Adrenal gland (tissue), 12 donors: ENCODE results near the gene TMEM81. TPM values are rescaled to one million over a fixed set of nuclear protein-coding genes. Genes with fewer than 3 reads are reported as not detected.

ENCODE experiments used
- DNase-seq, 7 donors: peaks; one replicate each; pipeline ENCODE4 v3.0.0-alpha.2; 2019 to 2020
- H3K27ac ChIP-seq, 5 donors: fragments of 200-600 bp; sonication (generic) in 4 of 5; 1 replicate in 3 of 5; 2 replicates in 2 of 5; pipeline versions ENCODE4 v1.5.1 to v1.8.0; 2016 to 2020; ENCODE audit warnings: mild to moderate bottlenecking in 1 of 5
- H3K27me3 ChIP-seq: fragments of 200-600 bp; 2 replicates; pipeline ENCODE4 v1.8.0; 2021
- H3K36me3 ChIP-seq, 2 donors: fragments of 200-600 bp; replicated peaks in 1 of 2; 1 replicate in 1 of 2; 2 replicates in 1 of 2; pipeline versions ENCODE4 v1.5.1 to v1.8.0; 2018 to 2022
- H3K4me1 ChIP-seq, 2 donors: fragments of 200-600 bp; replicated peaks in 1 of 2; 1 replicate in 1 of 2; 2 replicates in 1 of 2; pipeline versions ENCODE4 v1.5.1 to v1.8.0; 2018 to 2021
- H3K4me3 ChIP-seq, 4 donors: fragments of 200-600 bp; sonication (generic) in 3 of 4; one replicate each; pipeline ENCODE4 v1.5.1; 2016 to 2018
- H3K9me3 ChIP-seq, 3 donors: fragments of 200-600 bp; sonication (generic) in 1 of 3; replicated peaks in 1 of 3; 1 replicate in 2 of 3; 2 replicates in 1 of 3; pipeline versions ENCODE4 v1.5.1 to v1.8.0; 2016 to 2021
- POLR2A ChIP-seq, 2 donors: fragments of 450-650 bp; IDR thresholded peaks; one replicate each; pipeline ENCODE4 v1.6.1; 2017; ENCODE audit warnings: antibody characterized with exemption in 2 of 2, mild to moderate bottlenecking in 2 of 2, moderate library complexity in 1 of 2
- WGBS, 4 donors: extraction: QIAGEN DNeasy Blood & Tissue Kit in 2 of 4; methylation state at CpG; one replicate each; pipeline versions ENCODE4 v1.1.5 to v1.1.7; 2013 to 2017; 5-methylcytosine and 5-hydroxymethylcytosine counted together
- intact Hi-C, 2 donors: fragments of 100-400 bp; cut with DNase I; formaldehyde crosslinking; loops; one replicate each; pipeline versions ENCODE4 v1.14.1 to v1.15.0; 2022 to 2023
- polyA plus RNA-seq, 3 donors: library from polyadenylated mRNA; stranded (reverse); fragments of 200-250 nt in 2 of 3; fragments of 350-450 nt in 1 of 3; fragmentation: Illumina TruSeq in 1 of 3; extraction: RNeasy Lipid Tissue Mini Kit (QIAGEN cat#74804) in 1 of 3; gene quantifications; one replicate each; pipeline ENCODE4 v1.2.3, GENCODE V29; 2013 to 2014
- total RNA-seq, 9 donors: library from RNA; depleted of rRNA in 4 of 9; stranded (reverse); fragments of >200 nt in 4 of 9; fragments of 120-200 nt in 1 of 9; fragmentation: NEBNext Ultra II Directional in 1 of 9; extraction: Animal tissue kit (Norgen Biotek cat#: 25700) in 1 of 9; gene quantifications; one replicate each; pipeline versions ENCODE4 v1.1.0 to v1.2.4, GENCODE V29; 2013 to 2023
- TF ChIP-seq, protein P1 (sequence below), 6 experiments: fragments of 450-650 bp in 4 of 6; fragments of 200-600 bp in 2 of 6; sonication (generic) in 1 of 6; IDR thresholded peaks; 1 replicate in 5 of 6; 2 replicates in 1 of 6; pipeline versions ENCODE4 v1.5.1 to v1.8.0; 2016 to 2021; ENCODE audit warnings: antibody characterized with exemption in 6 of 6, mild to moderate bottlenecking in 2 of 6, moderate library complexity in 1 of 6
- donor health status: healthy with polysubstance abuse.
- donor health status: Bipolar disorder and iron deficiency.
- donor health status: DM: yes; HTN: yes; CAD: no.
- donor health status: DM: no; HTN: no; CAD: no.
- donor health status: DM: no; HTN: no; CAD: no.
- donor health status: DM: yes; HTN: yes; CAD: no.

The TMEM81 gene
- total and polyA plus RNA-seq, 12 donors = 1.9 to 5.0 (median 3.5) TPM

DNA sequence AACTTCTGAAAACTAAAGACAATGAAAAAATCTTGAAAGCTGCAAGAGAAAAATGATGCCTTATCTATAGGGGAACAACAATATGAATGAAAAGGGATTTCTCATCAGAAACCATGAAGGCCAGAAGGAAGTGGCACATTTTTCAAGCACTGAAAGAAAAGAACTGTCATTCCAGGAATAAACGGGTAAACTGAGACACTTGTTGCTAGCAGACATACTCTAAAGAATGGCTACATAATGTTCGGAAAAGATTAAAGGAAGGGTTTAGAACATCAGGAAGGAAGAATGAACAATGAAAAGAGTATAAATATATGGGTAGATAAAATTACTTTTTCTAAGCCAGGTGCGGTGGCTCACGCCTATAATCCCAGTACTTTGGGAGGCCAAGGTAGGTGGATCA, 23.1 kb upstream of the TMEM81 start:
- H3K4me1 ChIP-seq = peaks cover 0 to 5% of the 10 kb centered on the region in 2 donors
- peaks cover 0 to 44% of the 10 kb centered on the region in 2 donors for H3K36me3 ChIP-seq
- intact Hi-C loops = no loop called here
- WGBS, 4 donors = 93 to 97% (median 96%) methylated on average over 4 of the region's 4 CpGs
- no peak overlapping the region for H3K4me3 ChIP-seq
- no peak for DNase-seq
- no peaks in the 10 kb centered on the region for H3K9me3 ChIP-seq
- H3K27ac ChIP-seq = no peak overlapping the region
- TF ChIP-seq, protein P1, sequence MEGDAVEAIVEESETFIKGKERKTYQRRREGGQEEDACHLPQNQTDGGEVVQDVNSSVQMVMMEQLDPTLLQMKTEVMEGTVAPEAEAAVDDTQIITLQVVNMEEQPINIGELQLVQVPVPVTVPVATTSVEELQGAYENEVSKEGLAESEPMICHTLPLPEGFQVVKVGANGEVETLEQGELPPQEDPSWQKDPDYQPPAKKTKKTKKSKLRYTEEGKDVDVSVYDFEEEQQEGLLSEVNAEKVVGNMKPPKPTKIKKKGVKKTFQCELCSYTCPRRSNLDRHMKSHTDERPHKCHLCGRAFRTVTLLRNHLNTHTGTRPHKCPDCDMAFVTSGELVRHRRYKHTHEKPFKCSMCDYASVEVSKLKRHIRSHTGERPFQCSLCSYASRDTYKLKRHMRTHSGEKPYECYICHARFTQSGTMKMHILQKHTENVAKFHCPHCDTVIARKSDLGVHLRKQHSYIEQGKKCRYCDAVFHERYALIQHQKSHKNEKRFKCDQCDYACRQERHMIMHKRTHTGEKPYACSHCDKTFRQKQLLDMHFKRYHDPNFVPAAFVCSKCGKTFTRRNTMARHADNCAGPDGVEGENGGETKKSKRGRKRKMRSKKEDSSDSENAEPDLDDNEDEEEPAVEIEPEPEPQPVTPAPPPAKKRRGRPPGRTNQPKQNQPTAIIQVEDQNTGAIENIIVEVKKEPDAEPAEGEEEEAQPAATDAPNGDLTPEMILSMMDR (IDR thresholded peaks at IDR 0.05) = no peak
- no peak for TF ChIP-seq POLR2A (IDR thresholded peaks at IDR 0.05)
- no peaks in the 10 kb centered on the region for H3K27me3 ChIP-seq

DNA sequence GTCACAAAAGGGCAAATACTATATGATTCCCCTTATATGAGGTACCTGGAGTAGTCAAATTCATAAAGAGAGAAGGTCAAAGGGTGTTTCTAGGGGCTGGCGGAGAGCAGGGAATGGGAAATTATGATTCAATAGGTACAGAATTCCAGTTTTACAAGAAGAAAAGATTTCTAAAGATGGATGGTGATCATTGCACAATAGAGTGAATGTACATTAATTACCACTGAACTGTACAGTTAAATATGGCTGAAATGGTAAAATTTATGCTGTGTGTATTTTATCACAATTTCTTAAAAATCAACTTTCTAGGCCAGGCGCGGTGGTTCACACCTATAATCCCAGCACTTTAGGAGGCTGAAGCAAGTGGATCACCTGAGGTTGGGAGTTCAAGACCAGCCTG, 18.1 kb upstream of the TMEM81 start:
- peak overlapping the region in 1 of 5 donors; percentile 6 for H3K27ac ChIP-seq
- TF ChIP-seq, protein P1 (IDR thresholded peaks at IDR 0.05) = no peak
- no peak for TF ChIP-seq POLR2A (IDR thresholded peaks at IDR 0.05)
- 91 to 99% (median 99%) methylated on average over 3 of the region's 3 CpGs for WGBS, 4 donors
- no peaks in the 10 kb centered on the region for H3K27me3 ChIP-seq
- no peak overlapping the region for H3K4me3 ChIP-seq
- H3K9me3 ChIP-seq = no peaks in the 10 kb centered on the region
- no peak for DNase-seq
- peaks cover 0 to 5% of the 10 kb centered on the region in 2 donors for H3K4me1 ChIP-seq
- intact Hi-C loops = no loop called here
- peaks cover 0 to 82% of the 10 kb centered on the region in 2 donors for H3K36me3 ChIP-seq

DNA sequence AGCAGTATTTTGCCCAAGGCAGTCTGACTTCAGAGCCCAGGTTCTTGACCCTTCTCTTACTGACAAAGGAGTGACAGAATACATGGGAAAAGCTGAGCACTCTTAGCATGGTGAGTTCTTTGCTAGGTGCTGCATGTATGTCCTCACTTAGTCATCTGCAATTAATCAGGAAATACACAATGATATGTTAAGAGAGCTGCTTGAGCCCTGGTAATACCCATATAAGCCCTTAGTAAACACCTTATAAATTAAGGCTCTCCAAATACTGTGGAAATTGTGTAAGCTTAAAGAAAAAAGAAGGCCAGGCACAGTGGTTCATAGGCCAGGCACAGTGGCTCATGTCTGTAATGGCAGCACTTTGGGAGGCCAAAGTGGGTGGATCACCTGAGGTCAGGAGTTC, 14.0 kb upstream of the TMEM81 start:
- no peak for DNase-seq
- Histone ChIP-seq H3K36me3 (peaks cover 0 to 91% of the 10 kb centered on the region in 2 donors), H3K9me3 (no peaks in the 10 kb centered on the region), H3K4me1 (peaks cover 0 to 1% of the 10 kb centered on the region in 2 donors), H3K4me3 (no peak overlapping the region), H3K27me3 (no peaks in the 10 kb centered on the region), H3K27ac (no peak overlapping the region)
- intact Hi-C loops = no loop called here
- TF ChIP-seq POLR2A (IDR thresholded peaks at IDR 0.05) = no peak

DNA sequence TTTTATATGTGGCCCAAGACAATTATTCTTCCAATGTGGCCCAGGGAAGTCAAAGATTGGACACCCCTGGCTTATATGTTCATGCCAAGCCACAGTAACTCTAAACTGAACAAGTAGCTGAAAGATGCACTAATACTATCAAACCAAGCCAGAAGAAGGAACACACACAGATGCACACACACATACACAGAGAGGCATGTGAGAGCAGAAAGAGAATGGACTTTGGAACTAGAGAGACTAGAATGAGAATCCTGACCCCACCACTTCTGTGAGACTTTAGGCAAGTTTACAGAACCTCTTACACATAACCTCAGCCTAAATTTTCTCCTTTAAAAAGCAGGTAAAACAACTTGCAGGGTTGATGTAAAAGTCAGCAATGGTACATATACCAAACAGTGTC, 11.2 kb upstream of the TMEM81 start:
- Histone ChIP-seq H3K27ac (no peak overlapping the region), H3K36me3 (peaks cover 0 to 83% of the 10 kb centered on the region in 2 donors), H3K27me3 (no peaks in the 10 kb centered on the region), H3K4me1 (no peaks in the 10 kb centered on the region), H3K9me3 (no peaks in the 10 kb centered on the region), H3K4me3 (no peak overlapping the region)
- TF ChIP-seq POLR2A (IDR thresholded peaks at IDR 0.05) = no peak
- no peak for DNase-seq
- intact Hi-C loops = no loop called here

DNA sequence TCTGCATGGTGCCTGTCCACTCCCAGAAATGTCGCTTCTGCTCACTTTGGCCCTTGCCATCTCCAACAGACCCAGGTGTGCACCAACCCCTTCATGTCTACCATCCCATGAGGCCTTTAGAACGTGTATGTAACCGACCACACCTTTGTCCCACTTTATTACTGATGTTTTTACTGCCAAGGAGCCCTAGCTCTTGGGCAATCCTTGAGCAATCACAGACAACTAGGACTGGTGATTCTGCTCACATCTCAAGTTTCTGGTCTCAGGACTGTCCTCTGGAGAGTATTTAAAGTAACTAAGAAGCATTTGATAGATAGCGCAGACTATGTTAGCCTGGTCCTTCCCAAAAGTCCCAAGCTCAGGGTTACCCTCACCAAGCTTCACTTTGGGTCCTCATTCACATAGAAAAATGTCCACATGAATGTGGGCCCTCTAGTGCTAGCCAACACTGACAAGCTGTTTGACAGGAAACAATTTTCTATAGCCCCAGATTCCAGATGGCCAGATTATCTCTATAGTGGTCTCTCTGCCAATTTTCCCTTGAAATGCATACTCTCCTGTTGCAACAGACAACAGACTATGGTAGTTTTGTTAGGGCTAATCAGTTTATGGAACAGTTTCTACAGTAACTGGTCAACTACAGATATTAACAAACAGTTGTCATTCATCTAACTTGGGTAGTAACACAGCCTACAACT, 6.9 kb upstream of the TMEM81 start:
- no peak overlapping the region for H3K27ac ChIP-seq
- H3K36me3 ChIP-seq = peaks cover 0 to 71% of the 10 kb centered on the region in 2 donors
- TF ChIP-seq, protein P1 (IDR thresholded peaks at IDR 0.05) = no peak
- TF ChIP-seq POLR2A (IDR thresholded peaks at IDR 0.05) = no peak
- H3K27me3 ChIP-seq = no peaks in the 10 kb centered on the region
- no peak overlapping the region for H3K4me3 ChIP-seq
- H3K9me3 ChIP-seq = no peaks in the 10 kb centered on the region
- peak in 1 of 7 donors; percentile 13 for DNase-seq
- intact Hi-C loops = no loop called here
- WGBS, 4 donors = 89 to 94% (median 93%) methylated on average over 4 of the region's 4 CpGs
- H3K4me1 ChIP-seq = no peaks in the 10 kb centered on the region
